HepG2 (cell line): ENCODE results near the gene POLE3. TPM values are rescaled to one million over a fixed set of nuclear protein-coding genes. Genes with fewer than 3 reads are reported as not detected.

Experiments
- CERS6 ChIP-seq: sonication (generic); formaldehyde crosslinking; IDR thresholded peaks from 2 replicates; pipeline ENCODE4 v1.5.0; 2020; ENCODE audit warnings: missing genetic modification reagents
- GPBP1L1 ChIP-seq: sonication (generic); formaldehyde crosslinking; IDR thresholded peaks from 2 replicates; pipeline ENCODE4 v1.5.0; 2020; ENCODE audit warnings: mild to moderate bottlenecking, missing genetic modification reagents
- HOMEZ ChIP-seq: IDR thresholded peaks from 2 replicates; pipeline ENCODE4 v1.6.1; 2016; ENCODE audit warnings: low read depth
- LCORL ChIP-seq, 2 experiments: fragments of 450-650 bp in 1 of 2; sonication (generic) in 1 of 2; formaldehyde crosslinking in 1 of 2; IDR thresholded peaks; 2 replicates each; pipeline versions ENCODE4 v1.5.0 to v1.6.1; 2017 to 2020; ENCODE audit warnings: antibody characterized with exemption in 1 of 2, missing genetic modification reagents in 1 of 2
- MLX ChIP-seq: IDR thresholded peaks from 2 replicates; pipeline ENCODE4 v1.6.1; 2016
- MLXIP ChIP-seq: sonication (generic); formaldehyde crosslinking; IDR thresholded peaks from 2 replicates; pipeline ENCODE4 v1.9.0; 2021; ENCODE audit warnings: missing genetic modification reagents, borderline replicate concordance
- NCOA2 ChIP-seq: sonication (generic); formaldehyde crosslinking; IDR thresholded peaks from 2 replicates; pipeline ENCODE4 v1.8.0; 2022; ENCODE audit warnings: inconsistent platforms
- TBP ChIP-seq: sonication (generic); formaldehyde crosslinking; IDR thresholded peaks from 2 replicates; pipeline ENCODE4 v1.5.0; 2020; ENCODE audit warnings: missing genetic modification reagents
- ZBTB49 ChIP-seq: sonication (generic); formaldehyde crosslinking; IDR thresholded peaks from 2 replicates; pipeline ENCODE4 v1.4.0; 2020; ENCODE audit warnings: missing genetic modification reagents, borderline replicate concordance
- ZGPAT ChIP-seq: IDR thresholded peaks from 2 replicates; pipeline ENCODE4 v1.6.1; 2016; ENCODE audit warnings: mild to moderate bottlenecking
- ZNF282 ChIP-seq: fragments of 450-650 bp; IDR thresholded peaks from 2 replicates; pipeline ENCODE4 v1.6.1; 2018; ENCODE audit not compliant: partially characterized antibody
- ZNF556 ChIP-seq: sonication (generic); formaldehyde crosslinking; IDR thresholded peaks from 2 replicates; pipeline ENCODE4 v1.4.0; 2020; ENCODE audit warnings: mild to moderate bottlenecking, missing genetic modification reagents, borderline replicate concordance
- ZNF605 ChIP-seq: sonication (generic); formaldehyde crosslinking; IDR thresholded peaks from 2 replicates; pipeline ENCODE4 v1.8.0; 2022; ENCODE audit warnings: mild to moderate bottlenecking, missing genetic modification reagents
- ZNF672 ChIP-seq: sonication (generic); formaldehyde crosslinking; IDR thresholded peaks from 2 replicates; pipeline ENCODE4 v1.8.1; 2022; ENCODE audit warnings: missing genetic modification reagents
- ZNF737 ChIP-seq: sonication (generic); formaldehyde crosslinking; IDR thresholded peaks from 2 replicates; pipeline ENCODE4 v1.5.0; 2020; ENCODE audit warnings: missing genetic modification reagents, mild to moderate bottlenecking, borderline replicate concordance
- ZNF75D ChIP-seq: sonication (generic); formaldehyde crosslinking; IDR thresholded peaks from 2 replicates; pipeline ENCODE4 v1.8.1; 2023; ENCODE audit warnings: missing genetic modification reagents, mild to moderate bottlenecking, borderline replicate concordance
- ZNF773 ChIP-seq: sonication (generic); formaldehyde crosslinking; IDR thresholded peaks from 2 replicates; pipeline ENCODE4 v1.4.0; 2020; ENCODE audit warnings: missing genetic modification reagents, borderline replicate concordance
- ZNF777 ChIP-seq: sonication (generic); formaldehyde crosslinking; IDR thresholded peaks from 2 replicates; pipeline ENCODE4 v1.4.0; 2020; ENCODE audit warnings: missing genetic modification reagents
- polyA plus RNA-seq, 8 experiments: library from polyadenylated mRNA; depleted of rRNA in 3 of 8; stranded (reverse) in 7 of 8; unstranded in 1 of 8; fragments of >200 nt; fragmentation: Illumina TruSeq in 4 of 8; extraction: Trizol in 4 of 8; gene quantifications; 2 replicates each; pipeline versions ENCODE4 v1.2.1 to v1.2.3, GENCODE V29; 2011 to 2016; ENCODE audit warnings: low read depth in 4 of 8, missing spikeins in 1 of 8, mixed read lengths in 1 of 8; ENCODE audit not compliant: insufficient read depth in 1 of 8
- total RNA-seq, 5 experiments: library from RNA; depleted of rRNA; stranded (reverse); fragments of >200 nt; fragmentation: Illumina TruSeq; extraction: Trizol; gene quantifications; 2 replicates each; pipeline ENCODE4 v1.2.3, GENCODE V29; 2016; ENCODE audit warnings: low read depth in 1 of 5

POLE3 gene
- total and polyA plus RNA-seq, 2 of the 13 experiments (the other 11 are each of a cell fraction or from before 2014, with no cell fraction given), result 36.0 to 77.2 TPM

GRCh38 chr9:113387560-113388230, 22.8 kb downstream of the POLE3 start (continued):
- TF ChIP-seq HOMEZ (0 out of 2 replicates have a peak, but pooled peaks have one; percentile 26), CERS6 (CRISPR knock-in tag) (no peak), GPBP1L1 (CRISPR knock-in tag) (no peak), MLX (peak; percentile 36; the same call in 1 of the 2 replicates), ZNF282 (no peak), ZNF75D (CRISPR knock-in tag) (no peak), ZBTB49 (CRISPR knock-in tag) (no peak), LCORL (IDR thresholded peaks at IDR 0.05) (no peak), LCORL (CRISPR knock-in tag; IDR thresholded peaks at IDR 0.05) (peak; percentile 81), ZNF605 (CRISPR knock-in tag) (peak; percentile 79), MLXIP (CRISPR knock-in tag) (no peak), TBP (no peak), ZGPAT (CRISPR knock-in tag) (peak; percentile 87), ZNF773 (no peak), NCOA2 (peak; percentile 64), ZNF672 (CRISPR knock-in tag) (no peak), ZNF777 (CRISPR knock-in tag) (no peak), ZNF556 (CRISPR knock-in tag) (no peak; the same call in 1 of the 2 replicates), ZNF737 (CRISPR knock-in tag) (no peak)
